PFSK-1 (cell line): ENCODE measurements around the gene SERPINA5.

Source experiments
- FOXP2 ChIP-seq: optimal IDR thresholded peaks from 2 replicates; pipeline ENCODE3; 2011; ENCODE audit warnings: borderline replicate concordance, control low read depth, inconsistent platforms; ENCODE audit not compliant: insufficient read depth; ENCODE audit errors: extremely low read length, extremely low read depth
- POLR2AphosphoS5 ChIP-seq: IDR thresholded peaks from 2 replicates; pipeline ENCODE4 v1.6.1; 2012; ENCODE audit warnings: low read depth, mild to moderate bottlenecking, control low read depth, low read length, moderate library complexity
- SIN3A ChIP-seq: IDR thresholded peaks from 2 replicates; pipeline ENCODE4 v1.6.1; 2012; ENCODE audit warnings: mild to moderate bottlenecking, low read length, moderate library complexity, borderline replicate concordance; ENCODE audit not compliant: insufficient read depth
- TAF1 ChIP-seq: IDR thresholded peaks from 2 replicates; pipeline ENCODE4 v1.6.1; 2012; ENCODE audit warnings: low read length, control low read depth, borderline replicate concordance; ENCODE audit not compliant: insufficient read depth
- TF ChIP-seq, protein P1 (sequence below), 2 experiments: IDR thresholded peaks; 2 replicates each; pipeline versions ENCODE4 v1.6.1 to v1.8.0; 2011 to 2012; ENCODE audit warnings: low read depth in 2 of 2, low read length in 2 of 2, control low read depth in 1 of 2, inconsistent platforms in 1 of 2, mild to moderate bottlenecking in 1 of 2, moderate library complexity in 1 of 2; ENCODE audit not compliant: insufficient read depth in 1 of 2

SERPINA5 gene

DNA sequence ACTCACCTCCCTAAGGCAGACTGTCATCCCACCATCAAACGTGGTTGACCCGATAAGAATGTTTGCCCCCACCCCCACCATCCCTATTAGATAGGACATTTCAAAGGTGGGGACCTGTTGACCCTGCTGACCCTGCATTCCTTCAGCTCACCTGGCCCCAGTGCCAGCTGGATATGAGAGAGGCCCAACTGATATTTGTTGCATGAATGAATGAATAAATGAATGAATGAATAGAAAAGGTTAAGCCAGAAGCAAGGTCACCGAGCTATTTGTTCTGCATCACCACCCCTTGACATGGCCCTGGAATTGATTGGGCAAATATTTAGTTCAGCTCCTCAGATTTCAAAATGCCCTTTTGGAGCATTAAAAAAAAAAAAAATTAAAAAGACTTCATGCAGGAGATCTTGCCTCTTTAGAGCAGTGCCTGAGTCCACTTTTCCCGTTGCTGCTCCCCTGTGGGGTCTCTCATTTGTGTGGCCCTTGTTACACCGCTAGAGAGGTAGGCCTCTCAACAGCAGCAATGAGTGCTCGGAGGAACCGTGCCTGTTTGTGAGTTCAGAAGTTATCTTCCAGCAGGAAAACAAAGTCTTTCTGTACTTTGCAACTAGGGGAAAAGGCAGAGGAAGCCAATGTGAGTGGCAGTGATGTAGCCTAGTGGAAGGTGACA is 8.5 kb upstream of the SERPINA5 start:
- TF ChIP-seq POLR2AphosphoS5 (no peak), TAF1 (no peak), FOXP2 (no peak), SIN3A (no peak)
- TF ChIP-seq, protein P1, sequence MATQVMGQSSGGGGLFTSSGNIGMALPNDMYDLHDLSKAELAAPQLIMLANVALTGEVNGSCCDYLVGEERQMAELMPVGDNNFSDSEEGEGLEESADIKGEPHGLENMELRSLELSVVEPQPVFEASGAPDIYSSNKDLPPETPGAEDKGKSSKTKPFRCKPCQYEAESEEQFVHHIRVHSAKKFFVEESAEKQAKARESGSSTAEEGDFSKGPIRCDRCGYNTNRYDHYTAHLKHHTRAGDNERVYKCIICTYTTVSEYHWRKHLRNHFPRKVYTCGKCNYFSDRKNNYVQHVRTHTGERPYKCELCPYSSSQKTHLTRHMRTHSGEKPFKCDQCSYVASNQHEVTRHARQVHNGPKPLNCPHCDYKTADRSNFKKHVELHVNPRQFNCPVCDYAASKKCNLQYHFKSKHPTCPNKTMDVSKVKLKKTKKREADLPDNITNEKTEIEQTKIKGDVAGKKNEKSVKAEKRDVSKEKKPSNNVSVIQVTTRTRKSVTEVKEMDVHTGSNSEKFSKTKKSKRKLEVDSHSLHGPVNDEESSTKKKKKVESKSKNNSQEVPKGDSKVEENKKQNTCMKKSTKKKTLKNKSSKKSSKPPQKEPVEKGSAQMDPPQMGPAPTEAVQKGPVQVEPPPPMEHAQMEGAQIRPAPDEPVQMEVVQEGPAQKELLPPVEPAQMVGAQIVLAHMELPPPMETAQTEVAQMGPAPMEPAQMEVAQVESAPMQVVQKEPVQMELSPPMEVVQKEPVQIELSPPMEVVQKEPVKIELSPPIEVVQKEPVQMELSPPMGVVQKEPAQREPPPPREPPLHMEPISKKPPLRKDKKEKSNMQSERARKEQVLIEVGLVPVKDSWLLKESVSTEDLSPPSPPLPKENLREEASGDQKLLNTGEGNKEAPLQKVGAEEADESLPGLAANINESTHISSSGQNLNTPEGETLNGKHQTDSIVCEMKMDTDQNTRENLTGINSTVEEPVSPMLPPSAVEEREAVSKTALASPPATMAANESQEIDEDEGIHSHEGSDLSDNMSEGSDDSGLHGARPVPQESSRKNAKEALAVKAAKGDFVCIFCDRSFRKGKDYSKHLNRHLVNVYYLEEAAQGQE (IDR thresholded peaks at IDR 0.05; ENCODE audit: insufficient read depth in 1 of 2, low read depth in 2 of 2, low read length in 2 of 2) = no peak

DNA sequence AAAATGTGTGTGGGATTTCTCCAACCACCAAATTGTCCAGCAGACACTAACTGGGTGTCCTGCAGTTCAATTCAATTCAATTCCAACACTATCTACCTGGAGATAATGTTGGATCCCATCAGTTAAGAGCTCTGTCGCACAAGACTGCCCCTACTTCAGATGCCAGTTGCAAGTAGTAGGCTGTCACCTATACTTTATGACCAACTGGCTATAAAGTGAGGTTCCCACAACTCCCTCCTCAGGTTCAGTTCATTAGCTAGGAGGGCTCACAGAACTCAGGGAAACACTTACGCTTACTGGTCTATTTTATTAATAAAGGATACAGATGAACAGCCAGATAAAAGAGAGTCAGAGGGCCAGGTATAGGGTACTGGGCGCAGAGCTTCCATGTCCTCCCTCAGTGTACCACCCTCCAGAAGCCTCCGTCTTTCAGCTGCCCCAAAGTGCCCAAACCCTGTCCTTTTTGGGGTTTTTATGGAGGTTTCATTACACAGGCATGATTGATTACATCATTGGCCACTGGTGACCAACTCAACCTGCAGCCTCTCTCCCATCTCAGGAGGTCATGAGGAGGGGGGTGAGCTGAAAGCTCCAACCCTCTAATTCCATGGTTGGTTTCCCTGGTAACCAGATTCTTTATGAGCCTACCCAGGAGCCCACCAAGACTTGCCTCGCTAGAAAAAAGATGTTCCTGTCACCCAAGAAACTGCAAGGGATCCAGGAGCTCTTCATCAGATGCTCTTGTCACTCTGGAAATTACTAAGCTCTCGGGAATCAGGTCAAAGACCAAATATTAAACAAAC is 7.5 kb upstream of the SERPINA5 start:
- TF ChIP-seq FOXP2 (no peak), SIN3A (no peak), POLR2AphosphoS5 (no peak), TAF1 (no peak)
- TF ChIP-seq, protein P1 (IDR thresholded peaks at IDR 0.05; ENCODE audit: insufficient read depth in 1 of 2, low read depth in 2 of 2, low read length in 2 of 2) = no peak

DNA sequence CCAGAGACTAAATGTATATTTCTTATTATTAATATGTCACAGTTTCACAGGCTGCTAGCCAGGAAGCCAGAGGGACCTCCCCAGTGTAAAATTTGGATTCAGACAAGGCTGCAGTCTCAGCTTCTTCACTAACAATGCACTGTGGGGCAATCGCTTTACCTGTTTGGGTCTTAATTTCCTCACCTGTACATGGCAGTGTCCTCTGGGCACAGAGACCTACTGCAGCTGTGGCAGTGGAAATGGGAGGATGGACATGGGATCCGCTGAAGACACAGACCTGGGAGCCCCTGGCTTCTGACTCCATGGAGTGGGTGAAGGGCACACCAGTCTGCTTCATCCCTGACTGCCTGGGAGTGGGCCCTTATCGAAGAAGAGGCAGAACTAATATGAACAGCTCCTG is 6.9 kb upstream of the SERPINA5 start:
- TF ChIP-seq, protein P1 (IDR thresholded peaks at IDR 0.05; ENCODE audit: insufficient read depth in 1 of 2, low read depth in 2 of 2, low read length in 2 of 2) = no peak
- TF ChIP-seq TAF1 (no peak), POLR2AphosphoS5 (no peak), SIN3A (no peak), FOXP2 (no peak)

DNA sequence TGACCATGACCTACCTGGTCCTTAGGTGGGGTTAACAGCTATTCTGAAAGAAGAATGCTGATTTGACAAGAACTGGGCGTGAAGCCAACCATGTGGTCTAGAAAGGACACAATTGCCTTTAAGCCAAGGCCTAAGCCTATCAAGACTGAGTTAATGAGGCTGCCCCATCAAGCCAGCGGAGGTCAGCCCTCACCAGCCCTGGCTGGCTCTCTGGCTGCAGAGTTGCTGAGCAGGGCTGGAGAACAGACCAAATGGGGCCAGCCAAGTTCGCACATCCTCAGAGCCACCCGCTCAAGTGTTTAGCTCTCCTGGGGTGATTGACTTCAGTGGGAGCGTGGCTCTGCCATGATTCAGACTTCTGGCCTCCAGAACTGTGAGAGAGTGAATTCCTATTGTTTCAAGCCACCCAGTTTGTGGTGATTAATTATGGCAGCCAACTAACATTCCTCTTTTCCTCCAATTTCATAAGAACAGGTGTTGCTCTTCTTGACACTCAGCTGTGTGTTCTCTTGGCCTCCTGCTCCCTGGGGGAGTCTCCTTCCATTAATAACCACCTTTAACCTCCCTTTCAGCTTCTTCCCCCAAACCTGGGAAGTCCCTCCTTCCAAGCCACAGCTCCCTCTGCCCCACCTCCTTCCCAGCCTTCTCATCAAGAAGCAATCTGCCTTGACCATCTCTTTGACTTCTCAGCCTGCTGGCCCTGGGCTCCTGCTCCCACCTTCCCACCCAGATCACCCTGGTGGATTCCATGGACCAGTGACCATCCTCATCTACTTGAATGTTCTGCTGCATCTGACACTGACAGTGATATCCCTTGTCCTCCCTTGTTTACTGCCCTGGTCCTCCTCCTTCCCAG is 5.3 kb upstream of the SERPINA5 start:
- TF ChIP-seq SIN3A (no peak), POLR2AphosphoS5 (no peak), FOXP2 (no peak), TAF1 (no peak)
- TF ChIP-seq, protein P1 (IDR thresholded peaks at IDR 0.05; ENCODE audit: insufficient read depth in 1 of 2, low read depth in 2 of 2, low read length in 2 of 2) = no peak
